ENCODE measurements around the gene NKIRAS2.
"Not testable (repeated sequence)": the region's sequence is repeated elsewhere in the genome, so short reads cannot be mapped to it uniquely, and the experiment has no call there.

NKIRAS2 gene

DNA sequence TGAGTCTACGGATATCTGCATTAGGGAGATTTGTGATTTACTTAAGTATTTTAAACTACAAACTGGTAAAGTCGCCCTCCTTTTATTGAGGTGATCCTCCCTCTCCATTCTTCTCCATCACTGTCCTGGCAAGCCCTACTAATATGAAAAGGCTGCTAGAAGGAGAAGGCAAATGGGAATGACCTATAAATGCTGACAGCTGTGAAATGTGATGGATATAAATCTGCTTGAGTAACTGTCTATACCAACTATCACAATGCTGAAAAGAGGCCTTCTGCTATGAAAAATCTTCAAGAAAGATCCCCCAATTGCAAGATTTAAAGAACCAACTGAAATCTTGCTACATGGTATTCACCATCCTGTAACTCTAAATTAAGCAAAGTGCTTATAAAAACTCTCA lies 18.2 kb upstream of the NKIRAS2 start:
- Mint-ChIP-seq H3K4me3 (no peak overlapping the region), H3K4me1 (no peaks in the 10 kb centered on the region), H3K36me3 (ENCODE audit: low read depth) (peaks cover 44% of the 10 kb centered on the region), H3K27me3 (ENCODE audit: low read depth, poor library complexity) (peaks cover 2% of the 10 kb centered on the region), H3K27ac (no peak overlapping the region), H3K9me3 (no peaks in the 10 kb centered on the region)
- TF ChIP-seq, protein P1, sequence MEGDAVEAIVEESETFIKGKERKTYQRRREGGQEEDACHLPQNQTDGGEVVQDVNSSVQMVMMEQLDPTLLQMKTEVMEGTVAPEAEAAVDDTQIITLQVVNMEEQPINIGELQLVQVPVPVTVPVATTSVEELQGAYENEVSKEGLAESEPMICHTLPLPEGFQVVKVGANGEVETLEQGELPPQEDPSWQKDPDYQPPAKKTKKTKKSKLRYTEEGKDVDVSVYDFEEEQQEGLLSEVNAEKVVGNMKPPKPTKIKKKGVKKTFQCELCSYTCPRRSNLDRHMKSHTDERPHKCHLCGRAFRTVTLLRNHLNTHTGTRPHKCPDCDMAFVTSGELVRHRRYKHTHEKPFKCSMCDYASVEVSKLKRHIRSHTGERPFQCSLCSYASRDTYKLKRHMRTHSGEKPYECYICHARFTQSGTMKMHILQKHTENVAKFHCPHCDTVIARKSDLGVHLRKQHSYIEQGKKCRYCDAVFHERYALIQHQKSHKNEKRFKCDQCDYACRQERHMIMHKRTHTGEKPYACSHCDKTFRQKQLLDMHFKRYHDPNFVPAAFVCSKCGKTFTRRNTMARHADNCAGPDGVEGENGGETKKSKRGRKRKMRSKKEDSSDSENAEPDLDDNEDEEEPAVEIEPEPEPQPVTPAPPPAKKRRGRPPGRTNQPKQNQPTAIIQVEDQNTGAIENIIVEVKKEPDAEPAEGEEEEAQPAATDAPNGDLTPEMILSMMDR (IDR thresholded peaks at IDR 0.05), result no peak
- no peak for DNase-seq

DNA sequence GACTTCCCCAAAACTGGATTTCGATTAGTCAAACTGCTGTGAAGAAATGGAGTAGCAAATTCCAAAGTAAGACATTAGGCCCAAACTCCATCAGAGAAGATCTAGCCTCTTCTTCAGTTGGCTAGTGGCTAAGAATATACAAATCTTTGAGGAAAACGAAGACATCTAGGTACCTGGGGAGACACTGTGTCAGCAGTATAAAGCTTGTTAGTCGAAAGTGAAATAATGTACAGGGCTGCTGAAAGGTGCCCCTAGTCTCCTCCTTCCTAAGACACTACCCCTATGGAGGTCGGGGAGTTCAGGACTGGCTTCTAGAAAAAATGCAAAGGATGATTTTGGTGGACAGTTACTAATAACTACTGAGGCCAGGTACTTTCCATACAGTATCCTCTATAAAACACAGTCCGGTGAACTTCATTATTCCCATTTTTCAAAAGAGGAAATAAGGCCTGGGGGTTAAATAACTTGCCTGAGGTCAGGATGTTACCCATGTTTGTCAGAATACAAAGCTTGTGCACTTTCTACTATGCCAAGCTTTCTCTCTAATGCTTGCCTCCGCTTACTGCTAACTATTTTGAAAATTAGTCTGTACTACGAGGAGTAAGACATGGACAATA lies 17.6 kb upstream of the NKIRAS2 start:
- H3K27ac Mint-ChIP-seq, result no peak overlapping the region
- no peaks in the 10 kb centered on the region for H3K9me3 Mint-ChIP-seq
- peaks cover 44% of the 10 kb centered on the region for H3K36me3 Mint-ChIP-seq (ENCODE audit: low read depth)
- TF ChIP-seq, protein P1 (IDR thresholded peaks at IDR 0.05), result no peak
- no peak for DNase-seq
- no peaks in the 10 kb centered on the region for H3K4me1 Mint-ChIP-seq
- H3K27me3 Mint-ChIP-seq (ENCODE audit: low read depth, poor library complexity), result peaks cover 2% of the 10 kb centered on the region
- no peak overlapping the region for H3K4me3 Mint-ChIP-seq

DNA sequence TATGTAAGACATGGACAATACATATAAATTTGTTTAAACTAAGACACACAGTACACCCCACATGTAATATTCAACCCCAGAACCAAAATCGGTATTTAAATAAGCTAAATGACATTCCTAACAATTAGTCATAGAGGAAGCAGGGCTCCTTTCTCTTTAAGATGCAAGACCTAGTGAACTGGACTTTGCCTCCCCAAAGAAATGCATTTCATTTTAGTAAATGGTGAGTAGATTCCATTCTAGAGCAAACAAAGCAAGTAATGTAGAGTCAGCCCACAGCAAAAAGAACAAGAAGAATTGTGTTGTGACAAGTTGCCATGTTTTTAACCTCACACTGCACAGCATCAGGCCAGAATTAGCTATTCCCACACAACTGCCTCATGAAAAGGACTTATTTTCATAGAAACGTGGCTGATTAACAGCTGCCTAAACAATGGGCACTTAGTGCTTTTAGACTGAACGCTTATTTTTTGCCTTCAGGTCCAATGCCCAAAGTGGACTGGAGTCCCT lies 17.0 kb upstream of the NKIRAS2 start:
- DNase-seq, result no peak
- peaks cover 2% of the 10 kb centered on the region for H3K27me3 Mint-ChIP-seq (ENCODE audit: low read depth, poor library complexity)
- no peak overlapping the region for H3K27ac Mint-ChIP-seq
- no peak overlapping the region for H3K4me3 Mint-ChIP-seq
- TF ChIP-seq, protein P1 (IDR thresholded peaks at IDR 0.05), result no peak
- no peaks in the 10 kb centered on the region for H3K4me1 Mint-ChIP-seq
- peaks cover 46% of the 10 kb centered on the region for H3K36me3 Mint-ChIP-seq (ENCODE audit: low read depth)
- no peaks in the 10 kb centered on the region for H3K9me3 Mint-ChIP-seq

- Mint-ChIP-seq H3K27me3 (ENCODE audit: low read depth, poor library complexity) (peaks cover 2% of the 10 kb centered on the region), H3K9me3 (no peaks in the 10 kb centered on the region), H3K27ac (peak overlapping the region; percentile 39), H3K4me1 (no peaks in the 10 kb centered on the region), H3K4me3 (no peak overlapping the region), H3K36me3 (ENCODE audit: low read depth) (peaks cover 48% of the 10 kb centered on the region)
- DNase-seq, result no peak
- TF ChIP-seq, protein P1 (IDR thresholded peaks at IDR 0.05), result no peak
Observed at GRCh38 chr17:42005166-42005565, 14.7 kb upstream of the NKIRAS2 start.

DNA sequence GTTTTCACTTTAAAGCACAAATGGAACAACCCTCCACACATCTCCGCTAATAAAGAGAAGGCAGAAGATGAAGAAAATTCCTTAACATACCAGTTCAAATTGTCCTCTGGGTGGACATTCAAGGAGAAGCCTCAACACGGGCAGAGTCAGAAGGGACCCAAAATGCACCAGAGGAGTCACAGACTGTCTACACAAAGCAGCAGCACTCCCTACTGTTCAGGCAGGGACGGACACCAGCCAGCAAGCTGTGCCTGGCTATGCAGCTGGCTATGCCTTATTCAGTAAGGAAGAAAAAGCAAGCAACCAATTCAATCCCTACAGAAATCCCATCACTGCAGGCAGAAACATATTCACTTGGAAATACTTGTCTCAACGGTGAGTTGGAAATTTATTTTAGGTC lies 10.7 kb upstream of the NKIRAS2 start:
- peaks cover 3% of the 10 kb centered on the region for H3K27me3 Mint-ChIP-seq (ENCODE audit: low read depth, poor library complexity)
- no peak for DNase-seq
- H3K4me3 Mint-ChIP-seq, result no peak overlapping the region
- peaks cover 41% of the 10 kb centered on the region for H3K36me3 Mint-ChIP-seq (ENCODE audit: low read depth)
- TF ChIP-seq, protein P1 (IDR thresholded peaks at IDR 0.05), result no peak
- H3K9me3 Mint-ChIP-seq, result no peaks in the 10 kb centered on the region
- peaks cover 8% of the 10 kb centered on the region for H3K4me1 Mint-ChIP-seq
- no peak overlapping the region for H3K27ac Mint-ChIP-seq

- Mint-ChIP-seq H3K36me3 (ENCODE audit: low read depth) (peaks cover 45% of the 10 kb centered on the region), H3K27ac (peak overlapping the region; percentile 80), H3K4me1 (peaks cover 12% of the 10 kb centered on the region)
- not testable (repeated sequence) for DNase-seq; H3K4me3 Mint-ChIP-seq; H3K9me3 Mint-ChIP-seq; H3K27me3 Mint-ChIP-seq (ENCODE audit: low read depth, poor library complexity)
Observed at GRCh38 chr17:42010266-42010680, 9.6 kb upstream of the NKIRAS2 start.

Measured in nephron progenitor cell (in vitro differentiated cells).